ENCODE measurements around the gene CAMP.

- TF ChIP-seq CTCF (IDR thresholded peaks at IDR 0.05) = no peak
- no peak for TF ChIP-seq POLR2A (IDR thresholded peaks at IDR 0.05)
Observed at GRCh38 chr3:48240000-48240963, 17.0 kb downstream of the CAMP start.

All from adrenal gland (tissue), 5 donors.